NCI-H524 (cell line): ENCODE data around the gene ART1.

Experiments used
- DNase-seq, 2 experiments: peaks; one replicate each; lab custom pipeline; 2025; lab: John Stamatoyannopoulos, UW

The ART1 gene

DNA sequence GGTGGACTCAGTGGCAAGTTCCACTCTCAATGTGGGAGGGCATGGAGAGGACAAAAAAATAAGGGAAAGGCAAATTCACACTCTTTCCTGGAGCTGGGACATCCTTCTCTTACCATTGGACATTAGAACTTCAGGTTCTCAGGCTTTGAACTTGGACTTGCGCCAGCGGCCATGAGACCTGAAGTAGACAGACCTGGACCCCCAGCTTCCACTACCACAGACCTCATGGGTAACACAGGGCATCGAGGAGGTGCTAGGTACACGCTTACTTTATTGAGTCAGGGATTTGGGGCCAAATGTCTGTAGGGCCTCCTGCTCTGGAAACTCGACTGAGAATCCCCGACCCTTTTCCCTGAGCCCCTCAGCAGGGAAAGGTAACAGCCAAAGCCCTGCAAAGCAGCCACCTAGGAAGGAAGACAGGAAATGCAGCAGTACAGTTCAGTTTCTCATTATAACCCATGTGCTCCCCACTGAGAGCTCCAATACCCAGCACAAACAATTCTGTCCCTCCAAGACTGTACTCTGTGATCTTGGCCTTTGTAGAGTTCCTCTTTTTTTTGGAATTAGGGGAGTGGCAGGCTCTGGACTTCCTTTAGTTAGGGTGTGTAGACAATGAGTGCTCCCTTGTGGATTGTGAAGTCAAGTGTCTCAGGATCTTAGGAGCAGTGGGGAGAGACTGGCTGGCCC, 20.6 kb downstream of the ART1 start:
- no peak for DNase-seq

DNA sequence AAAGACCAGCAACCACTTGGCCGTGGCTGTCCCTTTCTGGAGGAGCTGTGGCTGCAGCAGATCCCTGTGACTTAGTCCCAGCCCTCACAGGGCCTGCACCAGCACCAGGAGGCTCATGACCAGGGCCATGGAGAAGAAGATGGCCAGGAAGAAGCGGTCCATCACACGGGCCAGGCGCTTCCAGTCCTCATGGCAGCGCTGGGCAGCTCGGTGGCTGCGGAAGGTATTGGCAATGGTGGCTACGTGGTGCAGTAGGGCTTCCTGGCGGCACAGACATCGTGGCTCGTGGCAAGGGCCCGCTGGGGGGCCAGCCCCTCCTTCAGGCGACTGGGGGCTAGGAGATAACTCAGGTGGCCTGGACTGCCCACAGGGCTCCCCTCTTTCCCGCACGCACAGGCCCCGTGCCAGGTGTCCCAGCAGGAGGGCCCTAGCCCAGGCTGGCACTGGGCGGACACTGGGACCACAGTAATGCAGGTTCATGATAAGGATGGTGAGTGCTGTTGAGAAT, 21.1 kb downstream of the ART1 start:
- DNase-seq = no peak

DNA sequence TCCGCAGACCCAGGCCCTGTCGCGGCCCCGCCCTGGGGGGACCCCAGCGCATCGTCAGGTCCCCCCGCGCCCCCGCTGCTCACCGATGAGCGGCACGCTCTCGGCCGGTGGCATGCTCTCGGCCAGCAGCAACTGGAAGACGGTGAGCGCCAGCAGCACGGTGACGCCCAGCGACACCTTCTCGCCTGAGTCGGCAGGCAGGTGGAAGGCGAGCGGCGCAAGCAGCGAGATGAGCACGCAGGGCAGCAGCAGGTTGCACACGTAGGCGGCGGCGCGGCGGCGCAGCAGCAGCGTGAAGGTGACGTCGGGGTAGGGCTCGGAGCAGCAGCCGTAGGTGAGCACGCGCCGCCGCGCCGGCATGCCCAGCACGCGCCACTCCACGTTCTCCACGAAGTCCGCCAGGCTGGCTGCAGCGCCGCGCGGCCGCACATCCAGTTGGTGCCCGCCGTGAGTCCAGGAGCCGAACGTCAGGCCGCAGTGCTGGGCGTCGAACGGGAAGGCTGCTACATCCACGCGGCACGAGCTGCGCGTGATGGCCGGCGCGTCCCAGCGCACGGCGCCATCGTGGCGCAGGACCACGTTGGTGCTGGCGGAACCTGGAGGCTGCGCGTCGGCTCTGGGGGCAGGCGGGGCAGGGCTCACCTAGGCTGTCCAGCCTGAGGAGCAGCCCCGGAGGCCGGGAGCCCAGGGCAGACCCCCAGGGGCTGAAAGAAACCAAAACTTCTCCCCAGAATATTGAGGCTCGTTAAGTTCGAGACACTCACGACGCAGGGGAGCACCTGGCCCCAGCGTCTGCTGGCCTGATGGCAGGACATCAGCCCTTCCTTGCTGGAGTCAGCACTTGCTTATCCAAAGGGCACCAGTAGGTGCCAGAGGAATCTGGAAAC, 22.5 kb downstream of the ART1 start:
- DNase-seq = no peak

DNA sequence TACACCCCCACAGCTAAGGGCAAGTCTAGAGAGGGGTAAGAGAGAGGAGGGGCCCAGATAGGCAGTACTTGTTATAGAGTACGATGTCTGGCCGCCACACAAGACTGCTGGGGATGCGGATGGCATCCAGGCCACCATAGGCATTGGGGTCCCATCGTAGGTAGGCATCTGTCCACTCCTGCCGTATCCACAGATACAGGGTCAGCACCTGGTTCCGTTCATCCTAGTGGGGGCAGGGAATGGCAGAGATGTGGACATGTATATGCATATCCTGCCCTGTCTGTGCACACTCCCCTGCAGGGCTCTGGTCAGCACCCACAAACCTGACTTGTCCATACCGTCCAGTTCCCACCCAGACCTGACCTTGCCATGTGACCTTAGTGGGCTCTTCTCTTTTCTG, 24.2 kb downstream of the ART1 start:
- no peak for DNase-seq

DNA sequence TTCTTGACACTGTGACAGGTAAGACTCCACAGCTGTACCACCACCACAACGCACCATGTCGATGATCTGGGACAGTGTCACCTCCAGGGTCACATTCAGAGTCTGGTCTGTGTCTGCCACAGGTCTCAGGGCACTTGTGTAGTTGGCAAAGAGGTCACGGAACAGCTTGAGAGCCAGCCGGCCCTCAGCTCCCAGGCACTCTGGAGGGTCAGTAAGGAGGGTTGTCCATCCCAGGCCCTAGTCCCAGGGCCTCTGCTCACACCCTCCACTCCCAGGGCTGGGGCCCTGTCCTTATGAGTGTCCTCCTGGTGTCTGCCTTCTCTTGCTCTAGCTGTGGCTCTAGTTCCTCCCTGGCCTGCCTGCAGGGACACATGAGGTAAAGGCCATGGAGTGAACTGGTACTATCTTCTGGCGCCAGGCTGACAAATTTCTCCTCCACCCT, 24.8 kb downstream of the ART1 start:
- DNase-seq = no peak

DNA sequence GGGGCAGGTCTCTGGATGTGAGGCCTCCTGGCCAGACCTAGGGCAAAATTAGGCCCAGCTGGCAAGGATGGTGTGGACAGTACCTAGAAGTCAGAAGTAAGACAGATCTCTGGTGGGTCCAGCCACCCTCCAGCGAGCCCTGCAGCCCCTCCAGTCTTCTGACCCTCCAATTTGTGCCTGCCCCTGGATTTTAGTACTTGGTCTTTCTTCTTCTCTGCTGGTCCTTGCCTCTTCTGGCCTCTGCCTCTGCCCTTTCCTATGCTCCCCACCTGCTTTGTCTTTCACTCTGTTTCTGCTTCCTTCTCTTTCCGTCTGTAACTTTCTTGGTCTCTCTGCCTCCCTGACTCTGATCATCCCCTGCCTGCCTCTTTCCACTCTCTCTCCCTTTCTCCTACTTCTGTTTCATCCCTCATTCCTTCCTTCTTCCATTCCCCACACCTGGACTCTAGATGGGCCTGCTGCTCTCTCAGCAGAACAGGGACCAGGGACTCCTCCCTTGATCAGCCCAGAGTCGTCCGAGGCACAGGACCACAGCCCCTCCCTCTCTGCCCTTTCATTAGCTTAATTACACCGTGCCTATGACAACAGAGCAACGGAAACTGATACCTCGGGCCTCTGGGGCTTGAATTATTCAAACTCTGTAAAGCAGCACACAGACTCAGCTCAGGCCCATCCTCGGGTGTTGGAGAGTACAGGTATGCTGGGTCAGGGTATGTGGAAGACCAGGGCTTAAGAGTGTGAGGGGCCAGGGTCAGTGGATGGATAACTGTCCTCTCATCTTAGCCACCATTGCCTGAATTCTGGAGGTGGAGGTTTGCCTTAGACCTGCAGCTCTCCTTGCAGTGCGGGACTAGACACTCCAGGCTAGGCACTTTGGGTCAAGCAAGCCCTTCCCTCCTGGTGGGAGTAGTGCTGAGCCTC, 26.7 kb downstream of the ART1 start, which contains the start of gene CHRNA10:
CHRNA10 (minus strand) TSS at position 51 of the 921 bp plus-strand sequence. CDS start 72 bp downstream, outside the sequence.
- no peak for DNase-seq

DNA sequence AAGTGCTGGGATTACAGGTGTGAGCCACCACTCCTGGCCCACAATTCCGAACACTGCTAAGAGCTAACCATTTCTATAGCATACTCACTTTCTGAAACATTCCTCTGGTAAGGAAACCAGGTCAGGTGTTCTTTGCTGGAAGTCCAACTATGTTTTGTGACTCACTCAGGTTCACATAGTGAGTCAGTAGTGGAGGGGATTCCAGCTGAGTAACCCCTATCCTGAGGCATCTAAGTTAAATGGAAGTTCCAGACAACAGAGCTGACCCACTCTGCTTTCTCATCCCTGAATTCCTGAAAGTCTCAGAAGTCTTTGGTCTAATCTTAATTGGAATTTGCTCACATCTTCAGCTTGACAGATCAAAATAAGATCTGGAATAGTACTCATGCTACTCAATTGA, 29.3 kb downstream of the ART1 start:
- no peak for DNase-seq

DNA sequence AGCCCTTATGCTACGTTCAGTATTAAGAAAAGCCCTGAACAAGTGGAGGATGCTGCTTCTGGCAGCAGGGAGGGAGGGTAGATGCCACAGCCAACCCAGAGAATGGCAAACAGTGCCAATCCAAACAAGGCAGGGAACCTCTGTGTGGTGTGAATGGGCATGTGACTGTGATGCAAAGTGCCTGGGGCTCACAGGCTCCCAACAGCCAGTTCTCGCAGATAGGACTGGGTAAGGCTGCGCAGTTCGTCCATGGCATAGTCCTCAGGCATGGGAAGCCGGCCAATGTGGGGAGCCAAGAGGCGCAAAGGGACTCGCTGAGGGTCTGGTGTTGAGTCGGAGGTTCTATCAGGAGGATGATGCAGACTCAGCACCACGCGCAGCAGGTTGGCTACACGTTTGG, 31.0 kb downstream of the ART1 start:
- no peak for DNase-seq

DNA sequence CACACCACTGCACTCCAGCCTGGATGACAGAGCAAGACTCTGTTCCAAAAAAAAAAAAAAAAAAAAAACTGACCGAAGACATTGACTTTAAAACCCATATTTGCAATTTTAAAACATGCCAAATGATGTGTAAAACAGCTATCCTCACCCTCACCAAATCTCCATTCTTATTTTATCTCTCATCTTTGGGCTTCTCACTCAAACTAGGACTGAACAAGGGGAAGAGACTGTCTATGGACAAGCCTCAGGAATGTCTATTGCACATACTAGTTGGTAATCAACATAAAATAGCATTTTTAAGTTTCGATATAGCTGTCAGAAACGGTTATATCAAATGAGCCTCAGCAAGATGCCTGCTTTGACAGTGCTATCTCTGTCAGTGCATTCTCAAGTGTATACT, 34.1 kb downstream of the ART1 start:
- no peak for DNase-seq

DNA sequence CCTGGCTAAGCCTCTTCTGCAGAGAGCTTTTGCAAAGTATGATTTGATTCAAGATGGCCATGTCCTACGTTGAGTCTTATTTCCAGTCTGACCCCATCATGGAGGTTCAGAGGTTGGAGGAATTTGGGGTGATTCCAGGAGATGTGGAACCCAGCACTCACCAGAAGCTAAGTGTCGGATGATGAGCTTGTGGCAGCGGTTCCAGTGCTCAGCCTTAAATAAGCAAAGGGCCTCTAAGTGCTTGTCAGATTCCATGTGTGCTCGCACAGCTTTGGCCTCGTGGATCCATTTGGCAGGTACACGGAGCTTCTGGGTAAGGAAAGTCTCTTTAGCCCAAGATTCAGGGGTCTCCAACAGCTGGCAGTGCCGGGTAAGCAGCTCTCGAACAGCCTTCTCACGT, 38.1 kb downstream of the ART1 start:
- DNase-seq = no peak

DNA sequence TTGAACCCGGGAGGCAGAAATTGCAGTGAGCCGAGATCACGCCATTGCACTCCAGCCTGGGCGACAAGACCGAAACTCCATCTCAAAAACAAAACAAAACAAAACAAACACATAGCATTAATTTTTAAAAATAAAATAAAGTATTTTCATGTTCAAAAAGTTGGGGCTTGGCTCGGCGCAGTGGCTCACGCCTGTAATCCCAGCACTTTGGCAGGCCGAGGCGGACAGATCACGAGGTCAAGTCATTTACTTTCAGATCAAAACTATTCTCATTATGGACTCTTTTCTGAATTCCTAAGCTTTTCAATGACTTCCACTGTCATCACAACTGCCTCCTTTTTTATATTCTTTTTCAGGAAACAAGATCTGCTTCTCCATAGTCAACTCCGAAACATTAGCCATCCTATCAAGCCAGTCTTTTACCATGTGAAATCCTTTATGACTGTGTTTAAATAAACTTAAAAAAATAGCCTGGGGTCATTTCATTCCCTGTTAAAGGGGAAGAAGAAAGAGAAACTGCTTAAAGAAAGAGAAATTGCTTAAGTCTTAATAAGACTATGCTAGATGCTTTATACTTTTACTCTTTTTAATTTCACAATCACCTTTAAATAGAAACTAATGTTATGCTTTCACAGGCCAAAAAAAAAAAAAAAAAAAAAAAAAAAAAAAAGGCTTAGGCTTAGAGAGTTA, 39.3 kb downstream of the ART1 start:
- DNase-seq = no peak

DNA sequence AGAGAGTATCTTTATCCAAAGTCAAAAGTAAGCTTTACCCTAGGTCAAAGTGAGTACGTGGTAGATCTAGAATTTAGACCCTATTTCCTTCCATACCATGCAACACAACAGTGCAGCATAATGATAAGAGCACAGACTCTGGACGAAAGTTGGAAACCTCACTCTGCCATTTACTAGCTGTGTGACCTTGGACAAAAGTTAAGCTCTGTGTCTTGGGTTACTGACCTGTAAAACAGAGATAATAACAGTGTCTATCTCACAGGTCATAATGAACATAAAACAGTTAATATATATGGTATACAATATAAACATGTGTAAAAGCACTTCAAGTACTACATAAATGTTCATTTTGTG, 39.9 kb downstream of the ART1 start:
- DNase-seq = no peak

DNA sequence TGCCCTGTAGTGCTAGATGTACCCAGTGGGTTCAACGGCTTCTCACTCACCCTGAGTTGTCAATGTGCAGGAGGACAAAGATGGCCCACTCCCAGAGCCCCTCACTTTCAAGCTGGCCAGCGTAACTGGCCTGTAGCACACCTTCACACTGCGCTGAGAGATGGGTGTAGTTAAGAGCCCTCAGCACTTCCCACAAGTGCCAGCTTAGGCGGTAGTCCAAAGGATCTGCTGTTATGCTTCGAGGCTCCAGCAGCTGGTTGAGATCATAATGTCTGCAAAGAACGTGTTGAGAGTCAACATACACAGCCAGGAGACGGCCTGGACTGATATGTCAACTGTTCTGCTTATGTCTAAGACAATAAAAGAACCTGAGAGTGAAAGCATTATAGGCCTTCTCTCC, 41.0 kb downstream of the ART1 start:
- DNase-seq = no peak

DNA sequence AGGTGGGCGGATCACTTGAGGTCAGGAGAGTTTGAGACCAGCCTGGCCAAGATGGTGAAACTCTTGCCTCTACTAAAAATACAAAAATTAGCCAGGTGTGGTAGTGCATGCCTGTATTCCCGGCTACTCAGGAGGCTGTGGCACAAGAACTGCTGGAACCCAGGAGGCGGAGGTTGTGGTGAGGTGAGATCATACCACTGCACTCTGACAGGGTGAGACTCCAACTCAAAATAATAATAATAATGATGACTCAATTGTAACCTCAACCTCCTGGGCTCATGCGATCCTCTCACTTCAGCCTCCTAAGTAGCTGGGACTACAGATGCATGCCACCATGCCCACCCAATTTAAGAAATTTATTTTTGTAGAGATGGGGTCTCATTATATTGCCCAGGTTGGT, 41.8 kb downstream of the ART1 start:
- DNase-seq = no peak

DNA sequence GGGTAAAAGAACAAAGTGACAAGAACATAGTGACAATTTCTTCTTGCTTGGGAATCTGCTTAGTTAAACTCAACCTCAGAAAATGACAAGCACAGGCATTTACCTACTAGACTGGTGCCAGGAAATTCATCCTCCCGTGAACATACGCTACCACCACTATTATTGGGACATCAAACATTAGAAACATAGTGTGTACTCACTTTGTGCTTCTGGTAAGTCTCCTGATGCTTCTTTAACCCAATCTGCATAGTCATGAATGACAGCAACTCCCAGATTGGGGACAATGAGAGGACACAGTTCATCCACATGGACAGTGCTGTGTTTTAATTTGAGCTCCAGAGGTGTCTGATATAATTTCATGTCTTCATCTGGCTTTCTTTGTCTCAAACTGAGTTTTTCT, 55.5 kb downstream of the ART1 start:
- no peak for DNase-seq

DNA sequence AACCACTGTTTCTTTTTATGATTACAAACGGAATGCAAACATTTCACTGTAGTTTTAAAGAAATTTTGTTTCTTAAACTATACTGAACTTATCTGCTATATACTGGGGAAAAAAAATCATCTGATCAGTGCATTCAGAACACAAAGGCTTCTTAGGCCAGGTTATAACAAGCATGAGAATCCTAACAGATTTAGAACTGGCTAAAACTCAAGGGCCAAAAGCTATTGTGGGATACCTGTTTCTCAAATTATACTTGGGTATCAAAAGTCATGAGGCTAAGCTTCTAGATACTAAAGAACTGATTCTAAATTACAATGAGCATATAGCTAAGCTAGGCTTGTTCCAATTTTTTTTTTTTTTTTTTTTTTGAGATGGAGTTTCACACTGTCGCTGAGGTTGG, 56.0 kb downstream of the ART1 start:
- DNase-seq = no peak

DNA sequence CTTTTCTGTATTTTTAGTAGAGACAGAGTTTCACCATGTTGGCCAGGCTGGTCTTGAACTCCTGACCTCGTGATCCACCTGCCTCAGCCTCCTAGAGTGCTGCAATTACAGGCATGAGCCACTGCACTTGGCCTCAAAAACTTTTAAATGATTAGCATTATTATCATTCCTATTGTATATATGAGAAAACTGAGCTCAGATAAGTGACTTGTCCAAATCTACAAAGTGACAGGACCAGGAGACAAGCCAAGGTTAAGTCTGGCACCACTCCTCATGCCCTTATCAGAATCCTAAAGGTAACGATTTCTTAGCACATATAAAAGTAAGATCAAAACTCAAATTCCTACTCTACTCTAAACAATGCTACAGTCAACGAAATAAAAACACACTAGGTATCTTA, 58.5 kb downstream of the ART1 start:
- no peak for DNase-seq

DNA sequence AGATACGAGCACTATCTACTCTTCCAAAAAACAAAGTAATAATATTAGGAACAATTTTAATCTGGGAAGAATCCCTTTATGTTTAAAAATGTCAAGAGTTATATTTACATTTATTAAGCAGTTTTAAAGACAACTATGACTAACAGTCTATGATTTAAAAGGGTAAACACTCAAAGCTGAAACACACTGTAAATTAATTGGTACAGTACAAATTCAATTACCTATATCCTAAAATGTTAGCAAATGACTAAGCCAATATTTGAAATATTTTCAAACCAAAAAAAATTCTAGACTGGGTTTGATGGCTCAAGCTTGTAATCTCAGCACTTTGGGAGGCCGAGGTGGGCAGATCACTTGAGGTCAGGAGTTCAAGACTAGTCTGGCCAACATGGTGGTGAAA, 62.2 kb downstream of the ART1 start:
- DNase-seq = no peak

DNA sequence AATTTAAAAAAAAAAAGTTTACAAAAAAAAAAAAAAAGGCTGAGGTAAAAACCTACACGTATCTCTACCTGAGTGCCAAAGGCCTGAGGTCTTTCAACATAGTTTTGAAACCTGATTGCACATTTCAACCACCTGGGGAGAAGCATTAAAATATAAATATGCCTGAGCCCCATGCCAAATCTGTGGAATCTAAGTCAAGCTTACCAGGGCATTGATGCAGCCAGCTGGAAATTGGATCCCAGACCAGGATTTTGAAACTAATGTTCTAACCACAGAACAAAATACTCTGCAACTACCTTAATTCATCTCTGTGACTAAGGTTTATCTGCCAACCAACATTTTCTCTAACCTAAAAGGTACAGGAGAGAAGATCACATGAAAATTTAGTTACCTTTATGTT, 65.0 kb downstream of the ART1 start:
- no peak for DNase-seq

DNA sequence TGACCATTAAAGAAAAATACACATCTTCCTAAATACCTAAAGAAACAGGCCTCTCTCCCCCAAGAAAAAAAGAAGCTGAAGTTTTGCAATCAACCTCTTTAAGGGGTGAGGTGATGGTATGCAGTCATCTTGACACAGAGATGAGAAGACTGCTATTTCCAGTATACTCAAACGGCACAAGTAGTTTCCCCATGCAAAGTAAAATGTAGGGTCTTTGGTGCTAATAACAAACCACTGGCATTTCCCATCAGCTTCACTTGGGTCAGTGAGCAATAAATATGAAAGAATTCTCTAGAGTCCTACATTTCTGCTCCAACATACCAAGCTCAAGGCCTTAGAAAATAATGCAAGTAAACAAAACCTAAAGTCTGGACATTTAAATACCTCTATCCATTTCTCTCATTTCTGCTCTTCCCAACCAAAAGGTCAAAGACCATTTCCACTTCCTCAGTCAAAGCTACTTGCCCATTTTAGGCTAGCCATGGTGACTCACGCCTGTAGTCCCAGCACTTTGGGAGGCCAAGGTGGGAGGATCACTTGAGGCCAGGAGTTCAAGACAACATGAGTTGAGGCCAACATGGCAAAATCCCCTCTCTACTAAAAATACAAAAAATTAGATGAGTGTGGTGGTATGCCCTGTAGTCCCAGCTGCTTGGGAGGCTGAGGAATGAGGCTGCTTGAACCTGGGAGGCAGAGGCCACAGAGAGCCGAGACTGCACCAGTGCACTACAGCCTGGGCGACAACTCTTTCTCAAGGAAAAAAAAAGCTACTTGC, 65.7 kb downstream of the ART1 start:
- DNase-seq = no peak

DNA sequence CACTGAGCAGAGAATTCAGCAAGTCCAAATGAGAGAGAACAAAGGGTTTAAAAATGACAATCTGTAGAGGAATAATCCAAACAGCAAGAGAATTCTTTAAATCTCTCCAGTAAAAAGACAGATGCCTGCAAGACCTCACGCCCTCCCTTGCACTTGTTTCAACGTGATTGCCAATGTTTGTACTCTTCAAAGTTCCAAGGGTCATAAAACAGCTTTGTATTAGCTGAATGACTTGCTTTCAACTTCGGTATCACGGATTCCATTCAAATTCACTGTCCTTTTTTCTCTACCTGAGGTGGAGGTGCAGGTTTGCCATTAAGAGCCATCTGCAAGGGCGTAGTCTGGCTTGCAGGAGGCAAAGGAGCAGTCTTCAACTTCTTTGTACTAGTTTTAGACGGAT, 67.3 kb downstream of the ART1 start:
- DNase-seq = no peak
